Coronary artery (tissue), 2 donors: ENCODE data around the gene SETDB1.

Experiments used
- DNase-seq: peaks from one replicate; pipeline ENCODE4 v3.0.0-alpha.2; 2017; ENCODE audit warnings: low spot score
- H3K27ac ChIP-seq, 2 donors: fragments of 200-600 bp; sonication (generic); one replicate each; pipeline ENCODE4 v1.5.1; 2016 to 2019
- H3K4me3 ChIP-seq: fragments of 200-600 bp; sonication (generic); 2 replicates; pipeline ENCODE4 v1.5.1; 2016; ENCODE audit warnings: mild to moderate bottlenecking, moderate library complexity
- TF ChIP-seq, protein P1 (sequence below): fragments of 200-600 bp; sonication (generic); IDR thresholded peaks from one replicate; pipeline ENCODE4 v1.5.1; 2019; ENCODE audit warnings: antibody characterized with exemption

The SETDB1 gene

GRCh38 chr1:151011154-151011850, 85.1 kb downstream of the SETDB1 start:
- TF ChIP-seq, protein P1, sequence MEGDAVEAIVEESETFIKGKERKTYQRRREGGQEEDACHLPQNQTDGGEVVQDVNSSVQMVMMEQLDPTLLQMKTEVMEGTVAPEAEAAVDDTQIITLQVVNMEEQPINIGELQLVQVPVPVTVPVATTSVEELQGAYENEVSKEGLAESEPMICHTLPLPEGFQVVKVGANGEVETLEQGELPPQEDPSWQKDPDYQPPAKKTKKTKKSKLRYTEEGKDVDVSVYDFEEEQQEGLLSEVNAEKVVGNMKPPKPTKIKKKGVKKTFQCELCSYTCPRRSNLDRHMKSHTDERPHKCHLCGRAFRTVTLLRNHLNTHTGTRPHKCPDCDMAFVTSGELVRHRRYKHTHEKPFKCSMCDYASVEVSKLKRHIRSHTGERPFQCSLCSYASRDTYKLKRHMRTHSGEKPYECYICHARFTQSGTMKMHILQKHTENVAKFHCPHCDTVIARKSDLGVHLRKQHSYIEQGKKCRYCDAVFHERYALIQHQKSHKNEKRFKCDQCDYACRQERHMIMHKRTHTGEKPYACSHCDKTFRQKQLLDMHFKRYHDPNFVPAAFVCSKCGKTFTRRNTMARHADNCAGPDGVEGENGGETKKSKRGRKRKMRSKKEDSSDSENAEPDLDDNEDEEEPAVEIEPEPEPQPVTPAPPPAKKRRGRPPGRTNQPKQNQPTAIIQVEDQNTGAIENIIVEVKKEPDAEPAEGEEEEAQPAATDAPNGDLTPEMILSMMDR: no peak
- no peak for DNase-seq
- H3K4me3 ChIP-seq: no peak overlapping the region
- peak overlapping the region in 1 of 2 donors; percentile 33 for H3K27ac ChIP-seq

GRCh38 chr1:151012684-151013471, 86.7 kb downstream of the SETDB1 start:
- Histone ChIP-seq H3K4me3 (no peak overlapping the region), H3K27ac (peak overlapping the region; percentile 33 to 83)
- TF ChIP-seq, protein P1: no peak
- no peak for DNase-seq

- DNase-seq: no peak
- TF ChIP-seq, protein P1: no peak
- H3K4me3 ChIP-seq: no peak overlapping the region
- peak overlapping the region; percentile 33 to 83 for H3K27ac ChIP-seq
These were observed 87.4 kb downstream of the SETDB1 start for GRCh38 chr1:151013518-151013917.
